Mesothelial cell of epicardium (in vitro differentiated cells): Measurements from ENCODE around the gene TULP4. TPM values are rescaled to one million over a fixed set of nuclear protein-coding genes. Genes with fewer than 3 reads are reported as not detected.

Experiments used
- DNase-seq, 2 experiments: peaks; one replicate each; pipeline ENCODE4 v3.0.0; 2021; ENCODE audit warnings: low spot score in 2 of 2; ENCODE audit not compliant: unreplicated experiment in 2 of 2
- H3K27ac Mint-ChIP-seq: 2 replicates; pipeline ENCODE4 v1.8.0; 2021; ENCODE audit warnings: mixed read lengths
- H3K27me3 Mint-ChIP-seq: 2 replicates; pipeline ENCODE4 v1.8.0; 2021; ENCODE audit warnings: low read depth, mixed read lengths
- H3K36me3 Mint-ChIP-seq: 2 replicates; pipeline ENCODE4 v1.8.0; 2021; ENCODE audit warnings: mixed read lengths
- H3K4me1 Mint-ChIP-seq: 2 replicates; pipeline ENCODE4 v1.8.0; 2021; ENCODE audit warnings: mixed read lengths
- H3K4me3 Mint-ChIP-seq: 2 replicates; pipeline ENCODE4 v1.8.0; 2021; ENCODE audit warnings: mild to moderate bottlenecking, moderate library complexity, mixed read lengths
- H3K9me3 Mint-ChIP-seq: 2 replicates; pipeline ENCODE4 v1.8.0; 2021; ENCODE audit warnings: mixed read lengths
- CTCF ChIP-seq: fragments of 200-600 bp; sonication (generic); IDR thresholded peaks from one replicate; pipeline ENCODE4 v1.5.0; 2021; ENCODE audit warnings: antibody characterized with exemption; ENCODE audit not compliant: unreplicated experiment
- total RNA-seq: library from RNA; stranded (reverse); gene quantifications from 3 replicates; pipeline ENCODE4 v1.2.1, GENCODE V29; 2021

Gene TULP4
- total RNA-seq, 1 donor from 2014 or later: 135 TPM

- no peak for TF ChIP-seq CTCF
- no peak overlapping the region for H3K4me3 Mint-ChIP-seq
- no peak for DNase-seq
- H3K36me3 Mint-ChIP-seq: no peaks in the 10 kb centered on the region
- H3K27me3 Mint-ChIP-seq: no peaks in the 10 kb centered on the region
- H3K27ac Mint-ChIP-seq: no peak overlapping the region
- H3K9me3 Mint-ChIP-seq: no peaks in the 10 kb centered on the region
- H3K4me1 Mint-ChIP-seq: peaks cover 8% of the 10 kb centered on the region
These were observed 67.1 kb downstream of the TULP4 start for GRCh38 chr6:158379336-158379735.

DNA sequence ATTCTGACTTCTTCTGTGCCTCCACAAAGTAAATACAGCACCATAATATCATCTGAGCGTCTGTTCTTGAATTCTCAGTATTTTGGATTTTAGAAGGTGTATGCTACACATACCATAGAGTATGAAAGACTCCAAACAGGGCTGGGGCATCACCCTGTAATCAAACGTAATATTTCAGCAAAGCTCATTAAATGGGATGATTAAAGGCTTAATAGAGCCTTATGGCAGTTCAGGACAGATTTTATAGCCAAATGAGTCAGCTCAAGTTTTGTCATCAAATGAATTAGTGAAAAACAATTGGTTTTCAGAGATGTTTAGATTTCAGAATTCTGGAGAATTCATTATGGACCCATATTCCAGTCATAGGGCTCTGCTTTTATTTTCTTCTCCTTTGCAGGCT is 68.9 kb downstream of the TULP4 start:
- Mint-ChIP-seq H3K4me1 (peaks cover 10% of the 10 kb centered on the region), H3K9me3 (no peaks in the 10 kb centered on the region), H3K4me3 (no peak overlapping the region), H3K27ac (no peak overlapping the region), H3K27me3 (no peaks in the 10 kb centered on the region), H3K36me3 (no peaks in the 10 kb centered on the region)
- no peak for DNase-seq
- TF ChIP-seq CTCF: no peak

- H3K36me3 Mint-ChIP-seq: no peaks in the 10 kb centered on the region
- no peak for DNase-seq
- no peak for TF ChIP-seq CTCF
- H3K27ac Mint-ChIP-seq: no peak overlapping the region
- no peaks in the 10 kb centered on the region for H3K27me3 Mint-ChIP-seq
- H3K9me3 Mint-ChIP-seq: no peaks in the 10 kb centered on the region
- H3K4me1 Mint-ChIP-seq: peaks cover 10% of the 10 kb centered on the region
- no peak overlapping the region for H3K4me3 Mint-ChIP-seq
These were observed 70.2 kb downstream of the TULP4 start for GRCh38 chr6:158382491-158382890.

- DNase-seq: no peak
- Mint-ChIP-seq H3K27me3 (no peaks in the 10 kb centered on the region), H3K4me1 (peaks cover 7% of the 10 kb centered on the region), H3K27ac (no peak overlapping the region), H3K9me3 (no peaks in the 10 kb centered on the region), H3K36me3 (no peaks in the 10 kb centered on the region), H3K4me3 (no peak overlapping the region)
- no peak for TF ChIP-seq CTCF
These were observed 70.8 kb downstream of the TULP4 start for GRCh38 chr6:158383057-158383456.

- H3K27ac Mint-ChIP-seq: no peak overlapping the region
- DNase-seq: no peak
- H3K4me3 Mint-ChIP-seq: no peak overlapping the region
- no peaks in the 10 kb centered on the region for H3K9me3 Mint-ChIP-seq
- no peaks in the 10 kb centered on the region for H3K27me3 Mint-ChIP-seq
- H3K36me3 Mint-ChIP-seq: no peaks in the 10 kb centered on the region
- H3K4me1 Mint-ChIP-seq: peaks cover 7% of the 10 kb centered on the region
- no peak for TF ChIP-seq CTCF
These were observed 71.3 kb downstream of the TULP4 start for GRCh38 chr6:158383542-158383941.

GRCh38 chr6:158384671-158385110 is 72.4 kb downstream of the TULP4 start:
- Mint-ChIP-seq H3K4me3 (no peak overlapping the region), H3K9me3 (no peaks in the 10 kb centered on the region), H3K27ac (peak overlapping the region; percentile 25), H3K4me1 (peaks cover 7% of the 10 kb centered on the region), H3K27me3 (no peaks in the 10 kb centered on the region), H3K36me3 (no peaks in the 10 kb centered on the region)
- TF ChIP-seq CTCF: no peak
- DNase-seq: no peak
